ENCODE measurements around the gene TRPM3. TPM values are rescaled to one million over a fixed set of nuclear protein-coding genes. Genes with fewer than 3 reads are reported as not detected.

Gene TRPM3
- not detected in 2 replicates for total RNA-seq (2014; rRNA removed; shearing (Covaris generic))

- DNase-seq (ENCODE audit: low spot score), result peak; percentile 86
Observed at GRCh38 chr9:71121275-71122021, at the start of gene TRPM3. Gene TRPM3, minus strand, starts transcription at chr9:71121621. Its CDS starts 267 bp downstream, at chr9:71121354.

GRCh38 chr9:71168418-71168817 lies 47.0 kb upstream of the TRPM3 start:
- no peak for DNase-seq (ENCODE audit: low spot score)
- in situ Hi-C loops (cut with HindIII; ENCODE audit: low sequenced_read_pairs), result no loop called here

More at GRCh38 chr9:71121275-71122021, at the start of gene TRPM3:
- in situ Hi-C loops (cut with HindIII; ENCODE audit: low sequenced_read_pairs), result no loop called here

- in situ Hi-C loops (cut with HindIII; ENCODE audit: low sequenced_read_pairs), result no loop called here
- DNase-seq (ENCODE audit: low spot score), result no peak
Observed at GRCh38 chr9:71162126-71162525, 40.7 kb upstream of the TRPM3 start.

- in situ Hi-C loops (cut with HindIII; ENCODE audit: low sequenced_read_pairs), result no loop called here
- DNase-seq (ENCODE audit: low spot score), result peak; percentile 11
Observed at GRCh38 chr9:71157731-71158130, 36.3 kb upstream of the TRPM3 start.

- in situ Hi-C loops (cut with HindIII; ENCODE audit: low sequenced_read_pairs), result no loop called here
Observed at GRCh38 chr9:71147368-71147767, 25.9 kb upstream of the TRPM3 start.

GRCh38 chr9:71146511-71146910 lies 25.1 kb upstream of the TRPM3 start:
- in situ Hi-C loops (cut with HindIII; ENCODE audit: low sequenced_read_pairs), result no loop called here
- no peak for DNase-seq (ENCODE audit: low spot score)

More at GRCh38 chr9:71147368-71147767, 25.9 kb upstream of the TRPM3 start:
- DNase-seq (ENCODE audit: low spot score), result no peak

- DNase-seq (ENCODE audit: low spot score), result no peak
- in situ Hi-C loops (cut with HindIII; ENCODE audit: low sequenced_read_pairs), result no loop called here
Observed at GRCh38 chr9:71145179-71145578, 23.8 kb upstream of the TRPM3 start.

- in situ Hi-C loops (cut with HindIII; ENCODE audit: low sequenced_read_pairs), result no loop called here
- DNase-seq (ENCODE audit: low spot score), result no peak
Observed at GRCh38 chr9:71144495-71144894, 23.1 kb upstream of the TRPM3 start.

- DNase-seq (ENCODE audit: low spot score), result no peak
- in situ Hi-C loops (cut with HindIII; ENCODE audit: low sequenced_read_pairs), result no loop called here
Observed at GRCh38 chr9:71136696-71137095, 15.3 kb upstream of the TRPM3 start.

GRCh38 chr9:71131145-71131544 lies 9.7 kb upstream of the TRPM3 start:
- in situ Hi-C loops (cut with HindIII; ENCODE audit: low sequenced_read_pairs), result no loop called here

GRCh38 chr9:71130521-71130920 lies 9.1 kb upstream of the TRPM3 start:
- peak; percentile 64 for DNase-seq (ENCODE audit: low spot score)
- in situ Hi-C loops (cut with HindIII; ENCODE audit: low sequenced_read_pairs), result no loop called here

More at GRCh38 chr9:71131145-71131544, 9.7 kb upstream of the TRPM3 start:
- no peak for DNase-seq (ENCODE audit: low spot score)

- DNase-seq (ENCODE audit: low spot score), result peak; percentile 81
- in situ Hi-C loops (cut with HindIII; ENCODE audit: low sequenced_read_pairs), result no loop called here
Observed at GRCh38 chr9:71128796-71129195, 7.4 kb upstream of the TRPM3 start.

GRCh38 chr9:71127301-71127700 lies 5.9 kb upstream of the TRPM3 start:
- no peak for DNase-seq (ENCODE audit: low spot score)
- in situ Hi-C loops (cut with HindIII; ENCODE audit: low sequenced_read_pairs), result no loop called here

- DNase-seq (ENCODE audit: low spot score), result no peak
- in situ Hi-C loops (cut with HindIII; ENCODE audit: low sequenced_read_pairs), result no loop called here
Observed at GRCh38 chr9:71122421-71122820, 1.0 kb upstream of the TRPM3 start.

- peak; percentile 66 for DNase-seq (ENCODE audit: low spot score)
- in situ Hi-C loops (cut with HindIII; ENCODE audit: low sequenced_read_pairs), result no loop called here
Observed at GRCh38 chr9:71122022-71122275, 528 bp upstream of the TRPM3 start.

- peak; percentile 76 for DNase-seq (ENCODE audit: low spot score)
- in situ Hi-C loops (cut with HindIII; ENCODE audit: low sequenced_read_pairs), result no loop called here
Observed at GRCh38 chr9:71120501-71121247, 747 bp downstream of the TRPM3 start.

GRCh38 chr9:71119746-71120145 lies 1.7 kb downstream of the TRPM3 start:
- in situ Hi-C loops (cut with HindIII; ENCODE audit: low sequenced_read_pairs), result no loop called here
- peak; percentile 64 for DNase-seq (ENCODE audit: low spot score)

- in situ Hi-C loops (cut with HindIII; ENCODE audit: low sequenced_read_pairs), result no loop called here
- peak; percentile 56 for DNase-seq (ENCODE audit: low spot score)
Observed at GRCh38 chr9:71118324-71118723, 3.1 kb downstream of the TRPM3 start.

GRCh38 chr9:71115448-71115975 lies 5.9 kb downstream of the TRPM3 start:
- in situ Hi-C loops (cut with HindIII; ENCODE audit: low sequenced_read_pairs), result no loop called here

GRCh38 chr9:71112866-71113265 lies 8.6 kb downstream of the TRPM3 start:
- in situ Hi-C loops (cut with HindIII; ENCODE audit: low sequenced_read_pairs), result no loop called here
- DNase-seq (ENCODE audit: low spot score), result no peak

More at GRCh38 chr9:71115448-71115975, 5.9 kb downstream of the TRPM3 start:
- no peak for DNase-seq (ENCODE audit: low spot score)

Measured in G401 (cell line).